ENCODE measurements around the gene ADGRD1.

Gene ADGRD1

DNA sequence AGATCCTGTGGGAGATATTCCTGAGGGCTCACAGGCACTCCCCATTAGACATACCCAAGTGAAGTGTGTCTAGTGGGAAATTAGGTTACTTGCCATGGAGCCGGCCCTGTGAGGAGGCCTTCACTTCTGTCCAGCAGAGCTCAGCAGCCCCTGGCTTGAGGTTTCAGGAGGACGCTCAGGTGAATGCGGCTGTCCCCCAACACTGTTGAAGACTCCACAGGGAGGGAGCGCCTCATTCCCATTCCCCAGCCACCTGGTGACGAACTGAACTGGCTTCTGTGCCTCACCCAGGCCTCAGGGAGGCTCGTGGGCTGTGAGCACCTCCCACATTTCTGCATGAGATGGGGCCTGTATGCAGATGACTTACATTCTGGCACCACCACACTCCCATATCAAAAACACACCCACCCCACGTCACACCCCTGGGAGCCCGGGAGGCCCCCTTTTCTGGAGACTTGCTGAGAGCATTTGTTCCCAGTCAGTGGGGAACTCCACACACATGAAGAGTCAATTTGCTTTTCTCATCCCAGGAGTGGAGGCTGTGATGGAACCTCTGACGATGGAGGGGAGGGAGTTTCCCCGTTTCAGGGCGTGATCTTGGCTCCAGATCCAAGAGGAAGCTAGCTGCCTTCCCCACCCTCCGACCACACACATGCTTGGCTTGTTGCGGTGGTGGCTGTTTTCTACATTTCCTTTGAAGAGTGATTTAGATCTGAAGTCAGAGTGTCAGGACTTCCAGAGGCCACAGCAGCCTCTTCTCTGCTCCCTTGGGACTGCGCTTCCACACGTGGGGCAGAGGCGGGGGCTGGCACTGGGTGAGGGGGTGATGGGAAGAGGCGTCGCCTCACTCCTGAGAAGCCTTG is 120.7 kb downstream of the ADGRD1 start:
- no peak for DNase-seq (ENCODE audit: low read depth)

DNA sequence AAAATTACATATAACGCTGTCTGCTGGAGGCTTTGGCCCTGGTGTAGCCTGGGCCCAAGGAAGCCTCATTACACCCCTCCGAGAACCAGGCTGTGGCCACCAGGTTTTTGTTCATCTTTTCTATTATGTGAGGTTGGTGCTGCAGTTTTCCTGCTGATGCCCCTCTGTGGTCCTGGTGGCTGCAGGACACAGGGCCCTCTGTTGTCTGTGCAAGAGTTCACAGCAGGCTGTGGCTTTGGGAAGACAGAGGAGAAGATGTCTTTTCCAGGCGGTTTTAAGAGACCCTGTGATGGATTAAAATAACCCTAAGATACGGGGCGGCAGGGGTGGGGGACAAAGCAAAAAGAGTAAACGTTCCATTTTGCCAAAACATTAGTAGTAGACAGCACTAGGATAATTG is 121.5 kb downstream of the ADGRD1 start:
- no peak for DNase-seq (ENCODE audit: low read depth)

DNA sequence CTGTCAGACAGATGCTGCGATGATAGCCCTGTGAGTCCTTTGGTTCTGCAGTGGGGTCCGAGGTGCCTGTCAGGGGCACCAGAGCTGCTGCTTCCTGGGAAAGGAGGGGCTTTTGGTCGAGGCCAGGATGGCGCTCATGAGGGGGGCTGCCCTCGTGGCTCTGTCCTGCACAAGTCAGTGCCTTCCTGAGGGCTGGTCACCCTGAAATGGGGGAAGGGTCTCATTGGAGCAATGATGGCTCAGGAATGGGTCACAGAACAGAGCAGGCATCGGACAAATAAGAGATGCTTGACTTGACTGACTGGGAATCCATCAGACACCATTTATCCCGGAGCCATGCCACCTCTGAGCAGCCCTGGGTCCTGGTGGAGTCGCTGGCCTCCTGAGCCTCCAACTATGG is 121.9 kb downstream of the ADGRD1 start:
- DNase-seq (ENCODE audit: low read depth) = no peak

DNA sequence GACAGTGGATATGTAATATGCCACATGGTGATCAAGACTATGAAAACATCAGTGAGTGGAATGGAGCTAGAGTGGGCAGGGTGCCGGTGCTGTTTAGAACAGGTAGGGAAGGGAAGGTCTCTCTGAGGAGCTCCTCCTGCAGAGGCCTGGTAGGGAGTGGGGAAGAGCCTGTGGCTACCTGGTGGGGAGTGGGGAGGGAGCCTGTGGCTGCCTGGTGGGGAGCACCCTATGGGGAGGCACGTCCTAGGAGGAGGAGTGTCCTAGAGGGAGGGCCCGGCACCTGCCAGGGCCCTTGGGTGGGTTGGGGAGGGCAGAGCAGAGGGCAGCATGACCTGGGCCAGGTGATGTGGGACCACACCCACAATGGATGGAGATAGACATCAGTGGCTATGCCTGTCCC is 122.6 kb downstream of the ADGRD1 start:
- no peak for DNase-seq (ENCODE audit: low read depth)

DNA sequence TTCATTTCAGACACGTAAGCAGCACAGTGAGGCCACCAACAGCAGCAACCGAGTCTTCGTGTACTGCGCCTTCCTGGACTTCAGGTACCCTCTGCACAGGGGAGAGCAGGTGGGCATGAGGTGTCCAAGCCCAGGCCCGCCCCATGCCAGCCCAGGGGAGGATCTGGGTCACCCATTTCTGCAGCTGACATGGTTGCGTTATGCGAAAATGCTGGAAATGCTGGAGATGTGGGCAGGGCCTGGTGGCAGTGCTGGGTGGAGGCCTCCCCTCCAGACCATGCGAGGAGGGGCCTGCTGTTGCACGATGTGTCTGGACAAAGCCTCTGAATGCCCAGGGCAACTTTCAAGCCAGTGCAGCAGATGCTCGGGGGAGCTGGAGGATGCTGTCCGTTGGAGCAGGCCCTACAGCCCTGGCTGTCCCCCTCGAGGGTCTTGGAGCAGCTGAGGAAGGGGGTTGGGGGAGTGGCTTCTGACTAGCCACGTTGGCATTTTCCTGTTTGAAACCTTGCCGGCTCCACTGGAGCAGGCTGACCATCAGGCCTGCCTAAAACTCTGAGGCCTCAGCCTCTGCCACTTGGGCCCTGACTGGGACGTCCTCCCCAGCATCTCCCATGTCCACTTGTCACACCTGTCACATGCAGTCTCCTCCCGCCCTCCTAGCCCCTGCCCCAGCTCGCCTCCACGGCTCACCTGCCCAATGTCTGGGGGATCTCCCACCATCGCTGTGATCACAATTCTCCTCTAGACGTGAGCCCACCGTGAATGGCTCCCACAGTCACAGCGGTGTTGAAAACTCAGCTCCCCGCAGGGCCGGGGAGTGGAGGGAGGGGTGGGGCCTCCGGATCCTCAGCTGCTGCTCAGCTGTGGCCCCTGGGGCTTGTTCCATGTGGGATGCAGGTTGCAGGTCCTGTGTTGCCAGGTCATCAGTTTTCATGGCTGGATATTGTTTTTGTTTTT is 123.4 kb downstream of the ADGRD1 start:
- no peak for DNase-seq (ENCODE audit: low read depth)

DNA sequence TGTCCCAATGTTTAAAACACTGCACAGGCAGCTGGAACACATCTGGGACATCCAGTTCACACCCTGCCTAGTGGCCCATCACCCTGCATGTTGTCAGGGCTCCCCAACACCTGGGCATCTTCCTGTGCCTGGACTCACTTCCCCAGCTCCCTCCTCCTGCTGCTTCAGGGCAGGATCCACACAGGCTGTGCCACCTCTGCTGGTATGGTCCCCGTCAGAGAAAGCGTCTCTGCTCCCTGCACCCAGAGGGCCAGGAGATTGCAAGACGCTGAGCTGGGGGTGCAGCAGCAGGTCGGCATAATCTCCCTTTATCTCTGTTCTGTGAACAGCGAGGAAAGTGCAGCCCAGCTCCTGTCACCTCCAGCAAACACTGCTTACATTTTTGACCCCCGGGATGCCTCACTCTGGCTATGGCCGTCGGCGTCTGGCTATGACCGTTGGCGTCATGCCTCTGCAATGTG is 124.3 kb downstream of the ADGRD1 start:
- DNase-seq (ENCODE audit: low read depth) = no peak

DNA sequence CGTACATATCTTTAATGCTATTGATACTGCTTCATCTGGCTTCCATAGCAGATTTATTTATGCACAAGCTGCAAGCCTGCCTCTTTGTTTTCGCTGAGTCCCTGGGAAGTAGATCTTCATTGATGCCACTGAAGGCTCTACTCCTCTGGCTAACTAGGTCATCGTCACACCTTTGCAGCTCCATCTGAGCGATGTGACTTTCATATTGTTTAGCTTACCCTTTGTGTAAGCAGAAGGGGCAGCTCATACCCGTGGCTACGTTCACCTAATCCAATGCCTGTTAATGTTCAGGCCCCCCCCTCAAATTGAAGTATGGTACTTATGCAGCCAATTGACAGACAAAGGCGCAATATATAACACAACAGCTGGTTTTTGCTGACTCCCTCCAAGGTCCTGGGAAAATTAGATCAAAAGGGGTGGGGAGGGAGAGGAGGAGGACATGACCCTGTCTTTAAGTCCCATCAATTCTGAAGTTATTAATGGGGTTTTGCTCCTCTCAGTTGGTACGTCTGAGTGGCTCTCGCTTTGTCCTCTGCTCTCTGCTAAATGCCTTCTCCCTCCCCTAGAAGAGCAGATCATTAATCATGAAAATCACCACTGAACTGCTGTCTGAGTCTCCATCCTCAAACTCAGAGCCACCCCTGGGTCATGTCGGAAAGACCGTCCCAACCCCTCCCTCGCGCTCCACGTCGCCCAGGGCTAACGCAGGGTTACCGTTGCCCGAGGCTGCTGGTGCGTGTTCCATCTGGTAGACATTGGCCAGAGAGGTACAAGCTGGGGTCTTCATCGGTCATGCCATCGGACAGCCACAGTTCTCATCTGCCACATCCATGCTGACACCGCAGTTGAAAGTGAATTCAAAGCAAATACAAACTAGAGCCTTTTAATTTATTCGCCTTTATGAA is 128.8 kb downstream of the ADGRD1 start:
- no peak for DNase-seq (ENCODE audit: low read depth)

DNA sequence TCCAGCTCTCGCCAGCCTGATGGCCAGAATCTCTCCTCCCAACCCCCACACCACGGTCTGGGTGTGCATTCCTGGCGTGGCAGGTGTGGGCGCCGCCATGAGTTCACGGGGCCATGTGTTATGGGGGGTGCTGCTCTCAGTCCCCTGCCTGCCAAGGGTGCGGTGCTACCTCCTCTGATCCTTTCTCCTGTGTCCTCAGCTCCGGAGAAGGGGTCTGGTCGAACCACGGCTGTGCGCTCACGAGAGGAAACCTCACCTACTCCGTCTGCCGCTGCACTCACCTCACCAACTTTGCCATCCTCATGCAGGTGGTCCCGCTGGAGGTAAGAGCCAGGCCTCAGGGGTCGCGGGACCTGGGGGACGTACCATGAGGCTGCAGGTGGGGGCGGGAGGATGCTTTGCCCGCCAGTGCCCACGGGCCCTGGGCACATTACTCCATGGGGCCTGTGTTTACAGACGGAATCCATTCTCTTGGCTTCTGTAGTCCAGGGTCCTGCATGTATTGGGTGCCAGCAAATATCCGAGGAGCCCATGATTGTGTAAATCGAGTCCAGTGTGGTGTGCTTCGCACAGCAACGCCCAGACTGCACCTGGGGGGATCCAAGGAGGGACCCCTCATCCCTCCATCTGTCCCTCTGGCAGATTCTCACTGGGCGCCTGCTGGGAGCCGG is 130.8 kb downstream of the ADGRD1 start:
- no peak for DNase-seq (ENCODE audit: low read depth)

DNA sequence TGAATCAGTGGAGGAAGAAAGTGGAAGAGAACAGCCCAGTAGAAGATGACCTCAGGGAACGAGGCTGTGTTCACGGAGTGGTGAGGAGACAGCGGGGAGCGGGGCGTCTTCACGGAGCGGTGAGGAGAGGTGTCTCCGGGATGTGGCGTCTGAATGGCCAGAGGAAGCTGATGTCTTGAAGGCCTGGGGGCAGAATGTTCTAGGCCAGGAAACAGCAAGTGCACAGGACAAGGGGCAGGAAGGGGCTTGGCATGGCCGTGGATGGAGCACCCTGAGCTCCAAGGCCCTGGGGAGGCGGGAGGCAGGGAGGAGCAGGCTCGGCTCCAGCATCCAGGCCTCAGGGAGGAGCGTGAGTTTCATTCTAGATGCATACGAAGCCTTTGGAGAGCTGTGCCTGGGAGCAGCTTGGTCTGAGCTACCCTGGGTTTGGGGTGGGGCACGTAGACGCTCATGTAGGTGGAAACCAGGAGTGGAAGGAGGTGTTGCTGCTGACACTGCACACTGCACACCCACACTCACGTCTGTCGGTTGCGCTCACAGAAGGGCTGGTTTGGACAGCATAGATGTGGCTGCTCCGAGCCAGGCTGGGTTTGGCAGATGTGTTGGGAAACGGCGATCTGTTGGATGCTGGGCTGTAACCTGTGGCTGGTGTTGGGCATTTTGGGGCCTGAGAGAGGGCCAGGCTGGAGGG is 131.6 kb downstream of the ADGRD1 start:
- no peak for DNase-seq (ENCODE audit: low read depth)

DNA sequence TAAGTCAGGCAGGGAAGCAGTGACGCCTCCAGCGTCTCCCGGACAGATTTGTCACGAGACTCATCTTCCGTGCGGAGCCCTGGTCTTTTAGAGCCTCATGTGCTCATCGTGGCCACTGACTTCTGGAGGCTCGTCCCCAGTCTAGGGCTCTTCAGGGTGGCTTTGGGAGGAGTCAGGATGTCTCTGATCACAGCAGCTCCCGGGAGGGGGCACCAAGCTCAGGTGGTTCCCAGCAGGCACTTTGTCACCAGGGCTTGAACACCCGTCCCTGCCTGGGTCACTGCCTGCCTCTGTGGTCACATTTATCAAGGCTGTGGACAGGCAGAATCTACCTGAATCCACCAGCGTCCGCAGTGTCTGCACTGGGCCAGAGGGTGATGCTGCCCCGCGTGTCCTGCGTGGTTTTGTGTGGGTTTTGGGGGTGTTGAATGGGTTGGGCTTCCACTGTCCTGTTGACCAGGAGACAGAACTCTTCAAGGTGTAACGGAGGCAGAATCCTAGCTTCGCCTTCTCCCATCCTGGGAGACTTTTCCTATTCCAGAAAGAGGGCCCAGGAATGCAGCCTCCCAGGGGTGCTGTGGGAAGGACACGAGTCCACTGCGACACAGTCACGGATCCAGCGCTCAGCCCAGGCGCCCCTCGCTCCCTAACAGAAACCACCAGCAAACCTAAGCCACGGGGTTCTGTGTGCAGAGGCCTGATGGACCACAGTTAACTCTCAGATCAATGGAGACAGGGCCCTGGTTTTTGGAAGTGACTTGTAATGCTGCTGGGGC is 132.3 kb downstream of the ADGRD1 start:
- DNase-seq (ENCODE audit: low read depth) = no peak

DNA sequence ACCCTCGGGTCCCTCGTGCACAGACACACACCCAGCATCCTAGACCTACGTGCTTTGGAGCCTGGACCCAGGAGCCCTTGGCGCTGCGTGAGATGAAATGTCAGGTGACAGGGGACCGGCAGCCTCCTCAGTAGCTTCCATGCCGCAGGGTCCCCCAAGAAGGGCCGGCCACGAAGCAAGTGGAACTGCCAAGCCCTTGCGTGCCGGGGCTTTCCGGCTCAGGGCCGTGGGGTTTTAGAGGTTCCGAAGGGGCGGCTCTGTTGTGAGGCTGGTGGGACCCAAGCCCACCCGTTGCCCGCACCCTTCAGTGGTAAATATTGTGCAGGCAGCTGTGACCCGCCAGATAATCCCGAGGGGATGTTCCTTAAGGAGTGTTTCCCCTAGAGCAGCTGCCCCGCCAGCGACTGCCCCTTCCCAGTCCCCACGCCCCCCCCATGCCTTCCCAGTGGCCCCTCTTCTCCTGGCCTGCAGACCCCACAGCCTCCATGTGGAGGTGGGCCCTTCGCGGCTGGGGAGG is 133.7 kb downstream of the ADGRD1 start:
- no peak for DNase-seq (ENCODE audit: low read depth)

DNA sequence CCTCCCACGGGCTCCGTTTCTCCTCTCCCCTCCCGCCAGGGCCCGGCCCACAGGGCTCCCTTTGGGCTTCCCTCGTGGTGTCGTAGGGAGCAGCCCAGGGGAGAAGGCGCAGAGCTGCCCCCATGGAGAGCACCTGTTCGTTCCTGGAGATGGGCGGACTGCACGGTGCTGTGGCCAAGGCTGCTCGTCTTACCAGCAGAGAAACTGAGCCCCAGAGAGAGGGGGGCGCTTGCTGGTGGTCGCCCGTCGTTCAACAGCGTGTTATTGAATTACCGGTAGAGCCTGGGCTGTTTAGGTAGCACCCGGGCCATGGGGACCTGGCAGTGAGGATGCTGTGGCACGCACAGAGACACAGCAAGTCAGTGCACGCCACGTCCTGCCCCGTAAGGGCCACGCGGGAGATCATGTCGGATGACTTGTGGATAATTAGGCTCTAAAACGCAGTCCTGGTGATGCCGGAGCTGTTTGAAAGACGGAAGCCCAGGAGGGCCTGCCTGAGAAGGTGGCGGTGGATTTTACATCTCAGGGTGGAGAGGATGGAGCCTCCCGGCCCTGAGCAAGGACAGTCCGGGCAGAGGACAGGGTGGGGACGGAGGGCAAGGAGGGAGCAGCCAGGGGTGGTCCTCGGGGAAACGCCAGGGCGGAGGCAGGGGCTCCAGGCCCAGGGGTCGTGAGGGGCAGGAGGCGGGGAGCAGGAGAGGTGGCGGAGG is 134.4 kb downstream of the ADGRD1 start:
- no peak for DNase-seq (ENCODE audit: low read depth)

DNA sequence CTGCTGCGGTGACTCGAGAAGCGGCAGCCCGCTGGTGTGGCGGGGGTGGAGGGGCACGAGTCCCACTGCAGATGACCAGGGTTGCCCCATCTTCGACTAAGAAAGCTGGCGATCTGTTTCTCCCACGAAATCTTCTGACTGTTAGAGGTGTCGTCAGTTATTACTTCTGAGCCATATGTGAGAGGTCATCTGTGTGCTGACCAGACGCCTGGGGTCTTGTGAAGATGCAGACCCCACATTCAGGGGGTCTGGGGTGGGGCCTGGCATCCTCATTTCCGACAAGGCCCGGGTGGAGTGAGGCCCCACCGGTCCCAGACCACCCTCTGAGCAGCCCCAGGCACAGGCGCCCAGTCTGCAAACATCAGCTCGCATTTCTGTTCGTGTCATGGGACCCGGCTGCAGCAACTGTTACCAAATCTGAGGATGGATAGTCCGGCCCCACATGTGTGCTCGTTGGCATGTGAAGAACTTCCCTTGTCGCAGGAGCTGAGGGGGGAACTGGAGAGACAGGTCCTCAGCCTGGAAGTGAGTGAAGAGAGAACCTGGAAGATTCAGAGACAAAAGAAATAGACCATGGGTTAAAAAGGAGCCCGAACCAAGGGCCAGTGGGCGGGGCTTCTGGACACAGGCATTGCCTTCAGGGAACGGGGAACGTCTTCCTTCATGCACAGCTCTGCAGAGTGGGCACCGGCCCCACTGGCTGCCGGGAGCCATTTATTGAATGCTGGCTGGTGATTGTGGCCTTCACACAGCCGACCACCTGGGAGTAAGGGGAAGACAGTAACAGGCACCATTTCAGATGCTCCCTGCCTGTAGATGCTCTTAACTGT is 135.2 kb downstream of the ADGRD1 start:
- DNase-seq (ENCODE audit: low read depth) = no peak

DNA sequence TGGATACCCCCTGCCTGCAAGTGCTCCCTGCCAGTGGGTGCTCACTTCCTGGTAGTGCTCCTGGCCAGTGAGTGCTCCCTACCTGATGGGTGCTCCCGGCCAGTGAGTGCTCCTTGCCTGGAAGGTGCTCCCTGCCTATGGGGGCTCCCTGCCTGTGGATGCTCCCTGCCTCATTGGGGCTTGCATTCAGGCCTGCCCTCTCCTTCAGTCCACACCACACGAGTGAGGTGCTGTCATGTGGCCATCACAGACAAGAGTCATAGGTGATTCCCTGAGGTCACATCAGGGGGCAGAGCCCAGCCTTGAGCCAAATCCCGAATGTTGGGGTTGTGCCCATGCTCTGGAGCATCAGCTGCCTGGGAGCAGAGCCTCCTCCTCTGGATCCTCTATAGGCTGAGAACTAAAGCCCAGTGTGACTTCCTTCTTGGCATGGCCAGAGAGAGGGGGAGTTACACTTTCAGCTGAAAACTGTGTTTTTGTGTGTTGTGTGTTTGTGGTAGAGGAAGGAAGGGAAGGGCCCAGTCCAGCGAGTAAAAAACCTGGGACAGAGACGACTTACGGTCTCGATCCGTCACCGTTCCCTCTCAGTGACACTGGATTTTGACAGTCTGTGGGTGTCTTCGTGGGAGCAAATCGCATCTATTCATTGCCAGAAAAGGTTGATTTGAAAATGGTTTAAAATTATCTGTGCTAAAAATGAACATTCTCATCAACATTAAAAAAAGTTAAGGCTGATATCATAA is 136.0 kb downstream of the ADGRD1 start:
- DNase-seq (ENCODE audit: low read depth) = no peak

DNA sequence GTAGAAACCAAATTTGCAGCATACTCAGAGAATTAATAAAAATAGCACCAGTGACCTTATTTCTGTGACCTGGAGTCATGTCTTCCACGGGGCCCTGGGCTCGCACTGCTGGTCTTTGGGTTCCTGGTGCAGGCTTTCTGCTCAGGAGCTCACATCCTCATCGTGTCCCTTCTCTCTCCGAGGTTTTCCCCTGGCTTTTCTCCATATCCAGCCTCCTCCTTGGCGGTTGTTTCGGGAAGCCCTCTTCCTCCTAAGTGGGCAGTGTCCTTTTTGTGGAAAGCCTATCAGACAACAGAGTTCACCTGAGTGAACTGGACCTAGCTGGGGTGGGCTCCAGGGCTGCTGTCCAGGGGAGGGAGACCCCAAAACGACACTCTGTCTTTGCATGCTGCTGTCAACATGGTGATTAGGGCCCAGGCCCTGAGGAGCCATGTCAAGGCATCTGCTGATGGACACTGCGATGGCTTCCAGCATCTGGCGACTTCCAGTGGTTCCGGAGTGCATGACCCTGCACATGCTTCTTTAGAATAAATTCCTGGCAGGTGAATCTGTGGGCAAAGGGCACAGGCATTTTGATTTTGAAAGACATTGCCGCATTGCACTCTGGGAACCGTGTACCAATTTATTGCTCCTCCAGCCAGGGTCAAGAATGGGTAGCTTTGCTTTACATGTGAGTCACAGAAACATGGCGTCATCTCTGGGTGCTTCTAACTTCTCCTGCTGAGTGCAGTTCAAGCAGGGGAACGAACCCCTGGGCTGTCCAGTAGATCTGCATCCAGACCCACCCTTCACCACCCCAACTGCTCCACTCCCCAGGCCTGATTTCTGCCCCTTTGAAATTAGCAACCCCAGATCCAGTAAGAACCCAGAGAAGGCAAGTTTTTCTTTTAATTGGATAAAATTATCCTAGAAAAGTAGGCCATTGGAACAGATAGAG is 136.8 kb downstream of the ADGRD1 start:
- no peak for DNase-seq (ENCODE audit: low read depth)

DNA sequence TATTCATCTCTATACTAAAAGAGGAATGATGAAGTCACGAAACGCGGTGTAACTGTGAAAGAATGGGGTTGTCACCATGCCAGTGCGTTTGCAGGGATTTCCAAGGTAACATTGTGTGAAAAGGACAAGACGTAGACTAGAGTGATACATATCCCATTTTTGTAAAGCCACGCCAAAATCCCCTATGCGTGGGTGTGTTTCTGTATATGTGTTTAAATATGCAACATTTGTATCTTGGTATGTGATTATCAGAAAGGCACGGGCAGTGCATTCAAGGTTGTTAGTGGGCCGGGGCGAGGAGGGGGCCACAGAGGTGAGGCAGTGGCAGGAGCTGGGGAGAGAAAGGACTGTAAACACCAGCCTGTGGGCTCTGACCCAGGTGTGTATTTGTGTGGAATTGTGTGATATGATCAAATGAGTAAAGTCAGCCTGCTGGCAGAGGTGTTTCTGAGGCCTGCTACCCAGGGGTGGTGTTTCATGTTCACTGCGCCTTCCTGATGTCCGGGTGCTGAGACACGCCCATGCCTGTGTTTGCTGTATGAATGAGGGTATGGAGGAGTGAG is 137.8 kb downstream of the ADGRD1 start:
- DNase-seq (ENCODE audit: low read depth) = no peak
